ENCODE data around the gene NRAP. TPM values are rescaled to one million over a fixed set of nuclear protein-coding genes. Genes with fewer than 3 reads are reported as not detected.

Gene NRAP
- total and polyA plus RNA-seq, 10 of the 15 experiments (the other 5 are each of a cell fraction or from before 2014, with no cell fraction given): not detected

DNA sequence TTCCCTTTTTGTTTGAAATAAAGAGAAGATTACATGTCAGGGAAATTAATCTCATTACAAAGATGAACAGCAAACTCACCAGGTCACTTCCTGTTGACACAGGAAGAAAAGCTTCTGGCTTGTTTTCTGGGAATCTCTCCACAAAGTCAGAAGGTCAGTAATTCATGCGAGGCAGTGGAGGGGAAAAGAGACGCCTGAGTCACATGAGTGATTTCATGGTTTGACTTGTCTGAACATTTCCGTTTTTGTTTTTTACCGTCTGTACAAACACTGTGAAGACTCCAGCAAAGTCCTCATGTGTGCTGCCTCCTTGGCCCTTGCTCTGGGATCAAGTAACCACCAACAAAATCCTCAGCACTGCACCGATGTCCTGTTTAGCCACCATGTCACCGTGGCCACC lies 113.5 kb downstream of the NRAP start (continued):
- TF ChIP-seq ELK1 (IDR thresholded peaks at IDR 0.05; ENCODE audit: low read depth, low read length) (no peak), FOXM1 (IDR thresholded peaks at IDR 0.05; ENCODE audit: low read depth, low read length) (no peak)
- TF ChIP-seq, protein P1, sequence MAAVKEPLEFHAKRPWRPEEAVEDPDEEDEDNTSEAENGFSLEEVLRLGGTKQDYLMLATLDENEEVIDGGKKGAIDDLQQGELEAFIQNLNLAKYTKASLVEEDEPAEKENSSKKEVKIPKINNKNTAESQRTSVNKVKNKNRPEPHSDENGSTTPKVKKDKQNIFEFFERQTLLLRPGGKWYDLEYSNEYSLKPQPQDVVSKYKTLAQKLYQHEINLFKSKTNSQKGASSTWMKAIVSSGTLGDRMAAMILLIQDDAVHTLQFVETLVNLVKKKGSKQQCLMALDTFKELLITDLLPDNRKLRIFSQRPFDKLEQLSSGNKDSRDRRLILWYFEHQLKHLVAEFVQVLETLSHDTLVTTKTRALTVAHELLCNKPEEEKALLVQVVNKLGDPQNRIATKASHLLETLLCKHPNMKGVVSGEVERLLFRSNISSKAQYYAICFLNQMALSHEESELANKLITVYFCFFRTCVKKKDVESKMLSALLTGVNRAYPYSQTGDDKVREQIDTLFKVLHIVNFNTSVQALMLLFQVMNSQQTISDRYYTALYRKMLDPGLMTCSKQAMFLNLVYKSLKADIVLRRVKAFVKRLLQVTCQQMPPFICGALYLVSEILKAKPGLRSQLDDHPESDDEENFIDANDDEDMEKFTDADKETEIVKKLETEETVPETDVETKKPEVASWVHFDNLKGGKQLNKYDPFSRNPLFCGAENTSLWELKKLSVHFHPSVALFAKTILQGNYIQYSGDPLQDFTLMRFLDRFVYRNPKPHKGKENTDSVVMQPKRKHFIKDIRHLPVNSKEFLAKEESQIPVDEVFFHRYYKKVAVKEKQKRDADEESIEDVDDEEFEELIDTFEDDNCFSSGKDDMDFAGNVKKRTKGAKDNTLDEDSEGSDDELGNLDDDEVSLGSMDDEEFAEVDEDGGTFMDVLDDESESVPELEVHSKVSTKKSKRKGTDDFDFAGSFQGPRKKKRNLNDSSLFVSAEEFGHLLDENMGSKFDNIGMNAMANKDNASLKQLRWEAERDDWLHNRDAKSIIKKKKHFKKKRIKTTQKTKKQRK (IDR thresholded peaks at IDR 0.05; ENCODE audit: low read depth, low read length): no peak

DNA sequence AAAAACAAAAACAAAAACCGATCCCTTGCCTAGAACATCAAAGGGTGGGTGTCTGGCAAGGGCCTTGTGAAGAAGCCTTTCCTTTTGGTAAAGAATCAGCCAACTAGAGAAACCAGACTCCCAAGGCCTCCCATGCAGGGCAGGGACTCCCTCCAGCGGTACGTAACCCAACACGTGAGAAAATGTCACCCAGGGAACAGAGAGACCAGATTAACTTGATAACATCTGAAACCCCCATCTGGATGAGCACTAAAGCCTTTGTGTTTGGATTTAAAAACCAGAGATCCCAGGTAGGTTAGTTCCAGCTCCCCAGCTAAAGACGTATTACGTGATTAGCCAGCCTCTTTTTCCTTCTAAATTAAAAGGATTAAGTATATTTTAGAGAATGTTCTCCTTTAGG lies 114.0 kb downstream of the NRAP start:
- Histone ChIP-seq H3K4me2 (ENCODE audit: control insufficient read depth, insufficient read depth) (no peak overlapping the region), H2AFZ (ENCODE audit: control insufficient read depth, low read depth, low read length) (no peak overlapping the region), H3K4me3 (no peak overlapping the region), H3K9me3 (replicated peaks; ENCODE audit: control insufficient read depth, insufficient read depth, low read length) (no peaks in the 10 kb centered on the region; the same call in 2 of the 3 replicates), H3K27ac (ENCODE audit: control insufficient read depth, insufficient read depth) (no peak overlapping the region), H3K79me2 (ENCODE audit: control insufficient read depth, insufficient read depth, low read length) (no peaks in the 10 kb centered on the region), H3K9ac (ENCODE audit: control insufficient read depth, insufficient read depth, low read length) (no peak overlapping the region), H3K27me3 (replicated peaks in 1 of 2; ENCODE audit: control insufficient read depth in 2 of 2, insufficient read depth in 2 of 2, low read length in 1 of 2) (peaks cover 0 to 3% of the 10 kb centered on the region in 2 experiments; a peak in 2 of 4 replicates), H3K36me3 (ENCODE audit: control insufficient read depth in 2 of 2, insufficient read depth in 2 of 2, low read length in 1 of 2) (no peaks in the 10 kb centered on the region), H4K20me1 (ENCODE audit: control insufficient read depth, insufficient read depth) (no peaks in the 10 kb centered on the region), H3K4me1 (ENCODE audit: control insufficient read depth, insufficient read depth, low read length) (no peaks in the 10 kb centered on the region; the same call in 1 of the 2 replicates)
- WGBS (ENCODE audit: insufficient coverage, insufficient replicate concordance, low lambda C conversion rate, missing lambda C conversion rate): 95% methylated on average over 6 of the region's 6 CpGs
- no TSS peak for BruUV-seq (replicated peaks)
- DNase-seq (ENCODE audit: low read depth, low spot score) (no peak), FAIRE-seq (no peak), ATAC-seq (no peak)
- in situ Hi-C loops (cut with MboI): no loop called here
- SMC1A ChIA-PET (ENCODE audit: uncharacterized antibody, unreplicated experiment): no interaction called here
- CTCF ChIA-PET: no interaction called here
- intact Hi-C loops (cut with micrococcal nuclease; ENCODE audit: unreplicated experiment): no loop called here
- POLR2A ChIA-PET: no interaction called here
- RAD21 ChIA-PET (ENCODE audit: unreplicated experiment): no interaction called here
- TF ChIP-seq E2F4 (IDR thresholded peaks at IDR 0.05; ENCODE audit: low read depth, low read length) (no peak), SREBF2 (IDR thresholded peaks at IDR 0.05; ENCODE audit: low read length) (no peak), POLR2AphosphoS2 (IDR thresholded peaks at IDR 0.05; ENCODE audit: low read depth, low read length) (no peak), EP300 (IDR thresholded peaks at IDR 0.05; ENCODE audit: borderline replicate concordance in 1 of 2, control insufficient read depth in 1 of 2, low read depth in 2 of 2, low read length in 2 of 2) (no peak), BACH1 (IDR thresholded peaks at IDR 0.05; ENCODE audit: borderline replicate concordance) (no peak), JUNB (IDR thresholded peaks at IDR 0.05) (no peak), BMI1 (IDR thresholded peaks at IDR 0.05; ENCODE audit: borderline replicate concordance) (no peak), SMC3 (IDR thresholded peaks at IDR 0.05; ENCODE audit: borderline replicate concordance, low read length) (no peak)
- TF ChIP-seq, protein P2, sequence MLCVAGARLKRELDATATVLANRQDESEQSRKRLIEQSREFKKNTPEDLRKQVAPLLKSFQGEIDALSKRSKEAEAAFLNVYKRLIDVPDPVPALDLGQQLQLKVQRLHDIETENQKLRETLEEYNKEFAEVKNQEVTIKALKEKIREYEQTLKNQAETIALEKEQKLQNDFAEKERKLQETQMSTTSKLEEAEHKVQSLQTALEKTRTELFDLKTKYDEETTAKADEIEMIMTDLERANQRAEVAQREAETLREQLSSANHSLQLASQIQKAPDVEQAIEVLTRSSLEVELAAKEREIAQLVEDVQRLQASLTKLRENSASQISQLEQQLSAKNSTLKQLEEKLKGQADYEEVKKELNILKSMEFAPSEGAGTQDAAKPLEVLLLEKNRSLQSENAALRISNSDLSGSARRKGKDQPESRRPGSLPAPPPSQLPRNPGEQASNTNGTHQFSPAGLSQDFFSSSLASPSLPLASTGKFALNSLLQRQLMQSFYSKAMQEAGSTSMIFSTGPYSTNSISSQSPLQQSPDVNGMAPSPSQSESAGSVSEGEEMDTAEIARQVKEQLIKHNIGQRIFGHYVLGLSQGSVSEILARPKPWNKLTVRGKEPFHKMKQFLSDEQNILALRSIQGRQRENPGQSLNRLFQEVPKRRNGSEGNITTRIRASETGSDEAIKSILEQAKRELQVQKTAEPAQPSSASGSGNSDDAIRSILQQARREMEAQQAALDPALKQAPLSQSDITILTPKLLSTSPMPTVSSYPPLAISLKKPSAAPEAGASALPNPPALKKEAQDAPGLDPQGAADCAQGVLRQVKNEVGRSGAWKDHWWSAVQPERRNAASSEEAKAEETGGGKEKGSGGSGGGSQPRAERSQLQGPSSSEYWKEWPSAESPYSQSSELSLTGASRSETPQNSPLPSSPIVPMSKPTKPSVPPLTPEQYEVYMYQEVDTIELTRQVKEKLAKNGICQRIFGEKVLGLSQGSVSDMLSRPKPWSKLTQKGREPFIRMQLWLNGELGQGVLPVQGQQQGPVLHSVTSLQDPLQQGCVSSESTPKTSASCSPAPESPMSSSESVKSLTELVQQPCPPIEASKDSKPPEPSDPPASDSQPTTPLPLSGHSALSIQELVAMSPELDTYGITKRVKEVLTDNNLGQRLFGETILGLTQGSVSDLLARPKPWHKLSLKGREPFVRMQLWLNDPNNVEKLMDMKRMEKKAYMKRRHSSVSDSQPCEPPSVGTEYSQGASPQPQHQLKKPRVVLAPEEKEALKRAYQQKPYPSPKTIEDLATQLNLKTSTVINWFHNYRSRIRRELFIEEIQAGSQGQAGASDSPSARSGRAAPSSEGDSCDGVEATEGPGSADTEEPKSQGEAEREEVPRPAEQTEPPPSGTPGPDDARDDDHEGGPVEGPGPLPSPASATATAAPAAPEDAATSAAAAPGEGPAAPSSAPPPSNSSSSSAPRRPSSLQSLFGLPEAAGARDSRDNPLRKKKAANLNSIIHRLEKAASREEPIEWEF (IDR thresholded peaks at IDR 0.05; ENCODE audit: insufficient replicate concordance, low read depth, low read length): no peak

Measured in GM12878 (cell line).